ENCODE measurements around the gene FBXO7. TPM values are rescaled to one million over a fixed set of nuclear protein-coding genes. Genes with fewer than 3 reads are reported as not detected.

Gene FBXO7
- total and polyA plus RNA-seq, 4 donors = 106 to 117 (median 108) TPM

DNA sequence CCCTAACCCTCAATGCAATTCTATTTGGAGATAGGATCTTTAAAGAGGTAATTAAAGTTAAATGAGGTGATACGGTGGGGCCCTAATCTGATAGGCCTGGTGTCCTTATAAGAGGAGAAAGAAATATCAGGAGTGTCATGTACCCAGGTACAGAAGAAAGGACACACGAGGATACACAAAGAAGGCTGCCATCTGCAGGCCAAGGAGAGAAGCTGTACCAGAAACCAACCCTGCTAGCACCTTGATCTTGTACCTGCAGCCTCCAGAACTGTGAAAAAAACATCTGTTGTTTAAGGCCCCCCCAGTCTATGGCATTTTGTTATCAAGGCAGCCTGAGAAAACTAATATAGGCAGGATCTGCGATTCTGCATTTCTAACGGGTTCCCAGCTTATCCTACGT lies 44.2 kb downstream of the FBXO7 start:
- Histone ChIP-seq H3K4me3 (ENCODE audit: low read depth, low read length) (no peak overlapping the region), H3K27ac (ENCODE audit: low read depth, low read length) (no peak overlapping the region), H3K4me1 (ENCODE audit: control insufficient read depth, insufficient read depth, low read length) (no peaks in the 10 kb centered on the region), H3K36me3 (ENCODE audit: control insufficient read depth, insufficient read depth, low read length) (peaks cover 10% of the 10 kb centered on the region), H3K9me3 (ENCODE audit: control insufficient read depth, insufficient read depth, low read length) (peaks cover 2% of the 10 kb centered on the region), H3K27me3 (ENCODE audit: control insufficient read depth, insufficient read depth, low read length) (no peaks in the 10 kb centered on the region)
- no peak for DNase-seq (ENCODE audit: low read depth in 4 of 6, low spot score in 6 of 6)
- 78% methylated on average over 1 of the region's 5 CpGs for WGBS (ENCODE audit: insufficient coverage)

DNA sequence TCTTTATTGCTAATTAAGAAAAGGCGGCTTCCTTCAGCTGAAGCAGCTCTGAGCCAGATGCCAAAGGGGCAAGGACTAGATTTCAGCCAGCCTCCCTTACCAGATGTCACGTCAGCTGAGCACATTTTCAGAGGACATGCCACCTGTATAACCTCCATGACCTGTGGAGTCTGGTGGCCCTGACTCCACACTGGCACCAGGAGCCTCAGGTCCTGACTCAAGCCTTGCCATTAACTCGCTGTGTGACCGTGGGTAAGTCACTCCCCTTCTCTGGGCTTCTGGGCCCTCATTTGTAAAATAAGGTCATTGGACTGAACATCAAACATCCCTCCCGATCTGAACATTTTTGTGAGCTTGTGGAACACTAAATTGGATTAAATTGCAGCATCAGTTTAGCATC lies 46.0 kb downstream of the FBXO7 start:
- Histone ChIP-seq H3K9me3 (ENCODE audit: control insufficient read depth, insufficient read depth, low read length) (peaks cover 2% of the 10 kb centered on the region), H3K27me3 (ENCODE audit: control insufficient read depth, insufficient read depth, low read length) (no peaks in the 10 kb centered on the region), H3K36me3 (ENCODE audit: control insufficient read depth, insufficient read depth, low read length) (peaks cover 7% of the 10 kb centered on the region), H3K27ac (ENCODE audit: low read depth, low read length) (no peak overlapping the region), H3K4me1 (ENCODE audit: control insufficient read depth, insufficient read depth, low read length) (no peaks in the 10 kb centered on the region), H3K4me3 (ENCODE audit: low read depth, low read length) (no peak overlapping the region)
- 93% methylated on average over 4 of the region's 5 CpGs for WGBS (ENCODE audit: insufficient coverage)
- DNase-seq (ENCODE audit: low read depth in 4 of 6, low spot score in 6 of 6) = no peak

DNA sequence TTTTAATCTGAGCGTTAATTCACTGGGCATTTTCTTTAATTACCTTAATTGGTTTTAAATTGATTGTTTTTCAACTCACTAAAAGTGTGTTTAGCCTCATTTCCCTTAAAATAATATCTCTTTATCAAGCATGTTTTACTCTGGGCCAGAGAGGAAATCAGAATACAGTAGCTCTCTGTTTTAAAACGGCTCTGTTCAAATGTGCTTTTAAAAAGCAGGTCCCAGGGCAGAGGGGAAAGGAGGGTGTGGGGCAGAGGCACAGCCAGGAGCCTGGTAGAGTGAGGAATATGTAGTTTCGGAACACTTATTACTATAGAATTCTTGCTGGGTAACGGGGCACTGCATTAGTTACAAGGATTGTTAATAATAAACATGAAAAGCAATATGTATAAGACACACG lies 47.6 kb downstream of the FBXO7 start:
- H3K4me3 ChIP-seq (ENCODE audit: low read depth, low read length) = no peak overlapping the region
- H3K27me3 ChIP-seq (ENCODE audit: control insufficient read depth, insufficient read depth, low read length) = no peaks in the 10 kb centered on the region
- H3K4me1 ChIP-seq (ENCODE audit: control insufficient read depth, insufficient read depth, low read length) = no peaks in the 10 kb centered on the region
- 17% methylated on average over 1 of the region's 5 CpGs for WGBS (ENCODE audit: insufficient coverage)
- H3K36me3 ChIP-seq (ENCODE audit: control insufficient read depth, insufficient read depth, low read length) = peaks cover 7% of the 10 kb centered on the region
- DNase-seq (ENCODE audit: low read depth in 4 of 6, low spot score in 6 of 6) = no peak
- H3K9me3 ChIP-seq (ENCODE audit: control insufficient read depth, insufficient read depth, low read length) = peaks cover 2% of the 10 kb centered on the region
- no peak overlapping the region for H3K27ac ChIP-seq (ENCODE audit: low read depth, low read length)

DNA sequence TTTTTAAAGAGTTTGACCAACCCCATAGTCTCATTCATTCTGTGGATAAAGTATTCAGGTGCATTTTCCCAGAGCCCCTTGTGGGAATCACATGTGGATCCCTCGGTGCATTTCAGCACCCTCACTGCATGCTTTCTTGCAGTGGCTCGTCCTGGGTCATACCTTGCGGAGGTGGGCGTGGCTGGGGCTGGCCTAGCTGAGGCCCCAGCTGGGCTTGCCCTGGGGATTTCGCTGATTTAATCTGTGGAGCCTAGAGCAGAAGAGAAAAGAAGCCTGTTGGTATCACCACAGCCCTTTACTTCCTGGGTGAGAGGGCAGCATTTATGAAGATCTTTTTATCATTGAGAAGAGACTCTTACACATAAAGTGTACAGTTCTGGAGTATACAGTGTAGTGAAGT lies 53.1 kb downstream of the FBXO7 start:
- WGBS (ENCODE audit: insufficient coverage) = 60% methylated on average over 1 of the region's 5 CpGs
- H3K27me3 ChIP-seq (ENCODE audit: control insufficient read depth, insufficient read depth, low read length) = no peaks in the 10 kb centered on the region
- H3K9me3 ChIP-seq (ENCODE audit: control insufficient read depth, insufficient read depth, low read length) = no peaks in the 10 kb centered on the region
- peak overlapping the region; percentile 93 for H3K27ac ChIP-seq (ENCODE audit: low read depth, low read length)
- no peak for DNase-seq (ENCODE audit: low read depth in 4 of 6, low spot score in 6 of 6)
- no peak overlapping the region for H3K4me3 ChIP-seq (ENCODE audit: low read depth, low read length)
- peaks cover 39% of the 10 kb centered on the region for H3K4me1 ChIP-seq (ENCODE audit: control insufficient read depth, insufficient read depth, low read length)
- peaks cover 16% of the 10 kb centered on the region for H3K36me3 ChIP-seq (ENCODE audit: control insufficient read depth, insufficient read depth, low read length)

DNA sequence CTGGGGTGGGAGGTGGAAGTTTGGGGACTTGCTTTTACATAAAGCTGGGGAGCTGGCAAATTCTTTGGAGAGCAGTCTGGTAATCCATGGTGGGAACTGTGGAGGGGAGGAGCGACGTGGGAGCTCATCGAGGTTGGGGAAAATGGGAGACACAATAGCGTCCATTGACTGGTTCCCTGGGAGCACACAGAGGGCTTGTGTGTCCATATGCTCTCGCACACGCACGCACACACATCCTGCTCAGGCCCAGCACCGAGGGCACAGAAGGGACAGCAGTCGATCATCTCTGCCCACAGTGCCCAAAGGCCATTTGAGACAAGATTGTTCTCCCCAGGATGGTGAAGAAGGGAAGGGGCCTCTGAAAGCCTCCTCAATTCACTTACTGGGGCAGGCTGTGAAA lies 53.7 kb downstream of the FBXO7 start:
- Histone ChIP-seq H3K4me1 (ENCODE audit: control insufficient read depth, insufficient read depth, low read length) (peaks cover 45% of the 10 kb centered on the region), H3K36me3 (ENCODE audit: control insufficient read depth, insufficient read depth, low read length) (peaks cover 18% of the 10 kb centered on the region), H3K4me3 (ENCODE audit: low read depth, low read length) (no peak overlapping the region), H3K27ac (ENCODE audit: low read depth, low read length) (peak overlapping the region; percentile 93), H3K9me3 (ENCODE audit: control insufficient read depth, insufficient read depth, low read length) (no peaks in the 10 kb centered on the region), H3K27me3 (ENCODE audit: control insufficient read depth, insufficient read depth, low read length) (no peaks in the 10 kb centered on the region)
- WGBS (ENCODE audit: insufficient coverage) = 57% methylated on average over 9 of the region's 9 CpGs
- peak in 3 of 6 donors; percentile 29 to 75 (median 63) for DNase-seq (ENCODE audit: low read depth in 4 of 6, low spot score in 6 of 6)

DNA sequence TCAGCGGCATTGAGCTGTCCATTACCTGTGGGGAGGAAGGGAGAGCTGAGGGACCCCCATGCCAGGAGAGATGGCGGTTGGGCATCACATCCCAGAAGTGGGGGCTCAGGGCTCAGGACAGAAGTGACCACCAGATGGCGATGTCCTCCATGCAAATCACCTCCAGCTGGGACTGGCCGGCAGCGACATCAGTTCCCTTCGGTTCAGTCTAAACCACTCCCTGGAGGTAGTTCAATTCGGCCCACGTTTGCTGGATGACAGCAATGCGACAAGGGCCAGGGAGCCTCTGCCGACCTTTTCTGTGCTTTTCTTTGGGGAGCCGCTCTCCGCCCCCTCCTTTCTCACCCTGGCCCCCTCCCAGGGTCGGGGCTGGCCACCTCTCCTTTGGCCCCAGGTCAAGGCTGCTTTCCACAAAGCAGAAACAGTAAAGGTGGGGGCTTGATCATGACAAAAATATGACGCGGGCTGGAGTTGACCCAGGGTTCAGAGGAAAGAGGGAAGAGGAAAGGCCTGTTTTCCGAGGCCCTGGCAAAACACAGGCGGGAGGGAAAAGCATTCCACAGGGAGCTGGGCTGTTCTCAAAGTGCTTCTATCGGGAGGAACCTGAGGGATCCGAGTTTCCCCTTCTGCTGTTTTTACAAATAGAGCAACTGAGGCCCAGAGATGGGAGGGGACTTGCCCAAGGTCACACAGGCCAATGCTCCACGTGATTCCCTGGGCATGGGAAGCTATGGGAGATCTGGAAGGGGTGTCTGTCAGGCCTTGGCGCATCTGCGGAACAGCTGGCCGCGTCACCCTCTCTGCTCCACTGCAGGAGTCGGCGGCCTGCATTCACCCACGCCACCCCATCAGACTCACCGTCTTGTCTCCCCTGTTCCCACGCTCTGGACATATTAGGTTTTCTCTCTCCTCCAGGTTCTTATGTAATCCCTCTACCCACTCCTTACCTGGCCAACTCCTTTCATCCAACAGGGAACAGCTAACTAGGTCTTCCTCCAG lies 54.7 kb downstream of the FBXO7 start:
- H3K27ac ChIP-seq (ENCODE audit: low read depth, low read length) = peak overlapping the region; percentile 93
- no peak overlapping the region for H3K4me3 ChIP-seq (ENCODE audit: low read depth, low read length)
- H3K36me3 ChIP-seq (ENCODE audit: control insufficient read depth, insufficient read depth, low read length) = peaks cover 21% of the 10 kb centered on the region
- DNase-seq (ENCODE audit: low read depth in 4 of 6, low spot score in 6 of 6) = peak; percentile 65 to 93 (median 74)
- no peaks in the 10 kb centered on the region for H3K9me3 ChIP-seq (ENCODE audit: control insufficient read depth, insufficient read depth, low read length)
- no peaks in the 10 kb centered on the region for H3K27me3 ChIP-seq (ENCODE audit: control insufficient read depth, insufficient read depth, low read length)
- H3K4me1 ChIP-seq (ENCODE audit: control insufficient read depth, insufficient read depth, low read length) = peaks cover 55% of the 10 kb centered on the region
- whole genome bisulfite sequencing (ENCODE audit: insufficient coverage) = 52% methylated on average over 25 of the region's 29 CpGs

DNA sequence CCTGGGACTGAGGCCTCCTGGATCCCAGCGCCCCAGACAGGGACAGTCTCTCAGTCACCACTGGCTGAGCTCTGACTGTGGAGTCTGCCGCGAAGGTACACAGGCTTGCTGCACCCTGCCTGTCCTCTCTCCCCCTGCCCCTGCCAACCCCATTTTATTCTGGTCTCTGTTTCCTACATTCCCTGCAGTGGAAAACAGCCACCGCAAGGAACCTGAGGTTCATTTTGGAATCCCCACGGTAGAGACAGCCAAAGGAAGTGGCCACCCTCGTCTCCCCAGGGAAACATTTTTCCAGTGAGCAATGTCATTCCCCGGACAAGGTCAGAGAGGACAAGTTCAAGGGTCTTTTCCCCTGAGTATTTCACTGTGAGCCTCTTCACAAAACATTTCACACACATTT lies 56.6 kb downstream of the FBXO7 start:
- no peak for DNase-seq (ENCODE audit: low read depth in 4 of 6, low spot score in 6 of 6)
- peak overlapping the region; percentile 71 for H3K27ac ChIP-seq (ENCODE audit: low read depth, low read length)
- peaks cover 74% of the 10 kb centered on the region for H3K4me1 ChIP-seq (ENCODE audit: control insufficient read depth, insufficient read depth, low read length)
- H3K36me3 ChIP-seq (ENCODE audit: control insufficient read depth, insufficient read depth, low read length) = peaks cover 24% of the 10 kb centered on the region
- no peaks in the 10 kb centered on the region for H3K9me3 ChIP-seq (ENCODE audit: control insufficient read depth, insufficient read depth, low read length)
- 62% methylated on average over 7 of the region's 7 CpGs for WGBS (ENCODE audit: insufficient coverage)
- H3K4me3 ChIP-seq (ENCODE audit: low read depth, low read length) = no peak overlapping the region
- no peaks in the 10 kb centered on the region for H3K27me3 ChIP-seq (ENCODE audit: control insufficient read depth, insufficient read depth, low read length)

DNA sequence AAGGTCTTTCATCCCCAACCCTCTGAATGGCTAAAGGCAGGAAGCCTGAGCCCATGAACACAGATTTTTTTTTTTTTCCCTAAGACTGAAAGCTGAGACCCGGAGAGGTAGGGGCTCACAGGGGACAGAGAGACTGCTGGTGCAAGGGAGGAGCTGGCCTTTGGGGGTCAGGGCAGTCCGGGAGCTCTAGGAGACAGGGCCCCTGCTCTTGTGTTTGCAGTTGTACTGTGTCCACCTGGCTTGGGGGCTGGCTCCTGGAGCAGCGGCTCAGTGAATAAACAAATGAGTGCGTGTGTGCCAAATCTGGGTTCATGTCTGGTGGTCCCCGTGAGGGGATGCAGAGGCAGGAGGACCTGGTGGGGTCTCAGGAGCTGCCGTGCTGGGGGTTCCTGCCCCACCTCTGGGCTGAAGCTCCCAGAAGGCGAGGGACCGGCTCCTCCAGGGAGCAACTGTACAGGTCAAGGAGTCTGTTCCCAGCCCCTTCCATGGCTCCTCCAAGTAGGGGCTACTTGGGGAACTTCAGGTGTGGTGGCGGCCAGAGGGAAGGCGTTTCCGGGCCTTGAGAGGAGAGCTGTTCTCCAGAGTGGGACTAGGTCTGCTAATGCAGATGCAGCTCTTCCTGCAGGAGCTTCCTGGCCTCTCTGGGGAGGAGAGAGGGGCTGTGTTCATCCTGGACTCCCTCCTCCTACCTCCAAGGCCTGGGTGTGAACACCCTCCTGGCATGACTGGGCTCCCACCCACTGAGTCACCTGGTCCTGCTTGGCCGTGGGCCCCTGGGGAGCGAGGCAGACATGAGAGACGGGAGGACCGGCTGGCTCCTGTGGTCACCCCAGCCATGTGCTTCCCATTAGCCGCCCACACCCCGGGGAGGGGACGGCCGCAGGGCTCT lies 57.6 kb downstream of the FBXO7 start:
- DNase-seq (ENCODE audit: low read depth in 4 of 6, low spot score in 6 of 6) = peak in 1 of 6 donors; percentile 29
- no peak overlapping the region for H3K4me3 ChIP-seq (ENCODE audit: low read depth, low read length)
- H3K27me3 ChIP-seq (ENCODE audit: control insufficient read depth, insufficient read depth, low read length) = no peaks in the 10 kb centered on the region
- peaks cover 24% of the 10 kb centered on the region for H3K36me3 ChIP-seq (ENCODE audit: control insufficient read depth, insufficient read depth, low read length)
- WGBS (ENCODE audit: insufficient coverage) = 61% methylated on average over 19 of the region's 19 CpGs
- H3K4me1 ChIP-seq (ENCODE audit: control insufficient read depth, insufficient read depth, low read length) = peaks cover 74% of the 10 kb centered on the region
- no peaks in the 10 kb centered on the region for H3K9me3 ChIP-seq (ENCODE audit: control insufficient read depth, insufficient read depth, low read length)
- H3K27ac ChIP-seq (ENCODE audit: low read depth, low read length) = peak overlapping the region; percentile 71

DNA sequence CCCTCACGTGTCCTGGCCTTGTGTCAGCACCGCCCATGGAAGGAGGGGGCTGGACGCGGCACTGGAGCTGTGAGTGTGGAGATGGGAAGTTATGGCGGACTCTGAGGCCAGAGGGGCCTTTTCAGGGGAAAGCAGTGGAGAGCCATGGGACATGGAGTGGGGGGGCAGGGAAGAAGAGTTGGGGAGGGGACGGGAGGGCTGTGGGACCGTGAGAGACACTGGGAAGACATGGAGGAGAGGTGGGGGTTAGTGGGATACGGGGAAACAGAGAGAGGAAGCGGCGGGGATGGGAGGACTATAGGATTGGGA lies 58.2 kb downstream of the FBXO7 start:
- Histone ChIP-seq H3K27me3 (ENCODE audit: control insufficient read depth, insufficient read depth, low read length) (no peaks in the 10 kb centered on the region), H3K4me1 (ENCODE audit: control insufficient read depth, insufficient read depth, low read length) (peaks cover 72% of the 10 kb centered on the region), H3K9me3 (ENCODE audit: control insufficient read depth, insufficient read depth, low read length) (no peaks in the 10 kb centered on the region), H3K36me3 (ENCODE audit: control insufficient read depth, insufficient read depth, low read length) (peaks cover 24% of the 10 kb centered on the region), H3K4me3 (ENCODE audit: low read depth, low read length) (no peak overlapping the region), H3K27ac (ENCODE audit: low read depth, low read length) (peak overlapping the region; percentile 71)
- 73% methylated on average over 8 of the region's 10 CpGs for WGBS (ENCODE audit: insufficient coverage)
- DNase-seq (ENCODE audit: low read depth in 4 of 6, low spot score in 6 of 6) = peak in 1 of 6 donors; percentile 73
